SK-N-SH treated with all-trans-retinoic acid at 6 μM for 48 hours (cell line): ENCODE measurements around the gene B4GALT2.

Experiments used
- ATAC-seq: fragments of 200-7000 bp; cut with Tn5 transposase; 3 replicates; pipeline ENCODE4 v1.9.1; 2020; ENCODE audit warnings: mild to moderate bottlenecking, moderate library complexity
- ARNTL ChIP-seq: fragments of 450-650 bp; formaldehyde crosslinking; IDR thresholded peaks from 2 replicates; pipeline ENCODE4 v1.5.0; 2020; ENCODE audit warnings: low read depth, mild to moderate bottlenecking, moderate library complexity, borderline replicate concordance
- BACH2 ChIP-seq: fragments of 250-450 bp; sonication (Bioruptor Pico); IDR thresholded peaks from 2 replicates; pipeline ENCODE4 v1.9.0; 2021; ENCODE audit warnings: mild to moderate bottlenecking, borderline replicate concordance
- CSDC2 ChIP-seq: fragments of 250-450 bp; sonication (Bioruptor Pico); IDR thresholded peaks from 2 replicates; pipeline ENCODE4 v1.5.0; 2020; ENCODE audit warnings: mild to moderate bottlenecking, moderate library complexity
- ESRRG ChIP-seq: fragments of 250-450 bp; sonication (Bioruptor Pico); IDR thresholded peaks from 2 replicates; pipeline ENCODE4 v1.6.1; 2021; ENCODE audit warnings: mild to moderate bottlenecking
- GLIS3 ChIP-seq: fragments of 250-450 bp; sonication (Bioruptor Pico); IDR thresholded peaks from 2 replicates; pipeline ENCODE4 v1.5.0; 2020; ENCODE audit warnings: mild to moderate bottlenecking, moderate library complexity
- ISL1 ChIP-seq: fragments of 250-450 bp; sonication (Bioruptor Pico); IDR thresholded peaks from 2 replicates; pipeline ENCODE4 v2.1.2; 2022; ENCODE audit warnings: mild to moderate bottlenecking, moderate library complexity
- OSR1 ChIP-seq: fragments of 250-450 bp; sonication (Bioruptor Pico); IDR thresholded peaks from 2 replicates; pipeline ENCODE4 v1.8.0; 2022; ENCODE audit warnings: moderate library complexity, mild to moderate bottlenecking, inconsistent platforms
- PPARA ChIP-seq: fragments of 250-450 bp; sonication (Bioruptor Pico); IDR thresholded peaks from 2 replicates; pipeline ENCODE4 v1.5.0; 2020; ENCODE audit warnings: mild to moderate bottlenecking, borderline replicate concordance
- RARB ChIP-seq: fragments of 250-450 bp; sonication (Bioruptor Pico); IDR thresholded peaks from 2 replicates; pipeline ENCODE4 v1.8.0; 2021; ENCODE audit warnings: mild to moderate bottlenecking, moderate library complexity
- TCF4 ChIP-seq: fragments of 250-450 bp; sonication (Bioruptor Pico); IDR thresholded peaks from 2 replicates; pipeline ENCODE4 v1.8.0; 2021; ENCODE audit warnings: mild to moderate bottlenecking, moderate library complexity, borderline replicate concordance
- TOX ChIP-seq: fragments of 250-450 bp; sonication (Bioruptor Pico); IDR thresholded peaks from 2 replicates; pipeline ENCODE4 v1.8.0; 2021; ENCODE audit warnings: mild to moderate bottlenecking, moderate library complexity, borderline replicate concordance
- ZC3H10 ChIP-seq: fragments of 250-450 bp; sonication (Bioruptor Pico); IDR thresholded peaks from 2 replicates; pipeline ENCODE4 v1.5.1; 2021; ENCODE audit warnings: mild to moderate bottlenecking, moderate library complexity
- ZNF565 ChIP-seq: fragments of 450-650 bp; formaldehyde crosslinking; conservative IDR thresholded peaks from 2 replicates; pipeline ENCODE4 v1.5.0; 2020; ENCODE audit warnings: low read depth, mild to moderate bottlenecking, moderate library complexity
- ZNF70 ChIP-seq: fragments of 450-650 bp; formaldehyde crosslinking; IDR thresholded peaks from 2 replicates; pipeline ENCODE4 v1.5.0; 2020; ENCODE audit warnings: mild to moderate bottlenecking, moderate library complexity
- ZNF8 ChIP-seq: fragments of 450-650 bp; formaldehyde crosslinking; IDR thresholded peaks from 2 replicates; pipeline ENCODE4 v1.5.0; 2020; ENCODE audit warnings: mild to moderate bottlenecking, moderate library complexity
- TF ChIP-seq, protein P1 (sequence below): fragments of 250-450 bp; sonication (Bioruptor Pico); IDR thresholded peaks from 2 replicates; pipeline ENCODE4 v1.5.1; 2020; ENCODE audit warnings: low read depth, mild to moderate bottlenecking, moderate library complexity
- TF ChIP-seq, protein P2 (sequence below): fragments of 250-450 bp; sonication (Bioruptor Pico); IDR thresholded peaks from 2 replicates; pipeline ENCODE4 v1.8.0; 2020; ENCODE audit warnings: mild to moderate bottlenecking, moderate library complexity, borderline replicate concordance
- TF ChIP-seq, protein P3 (sequence below): fragments of 250-450 bp; sonication (Bioruptor Pico); IDR thresholded peaks from 2 replicates; pipeline ENCODE4 v1.5.1; 2021; ENCODE audit warnings: mild to moderate bottlenecking, moderate library complexity
- TF ChIP-seq, protein P4 (sequence below): fragments of 250-450 bp; sonication (Bioruptor Pico); IDR thresholded peaks from 2 replicates; pipeline ENCODE4 v1.5.0; 2020; ENCODE audit warnings: mild to moderate bottlenecking, moderate library complexity
- TF ChIP-seq, protein P5 (sequence below): fragments of 250-450 bp; sonication (Bioruptor Pico); IDR thresholded peaks from 2 replicates; pipeline ENCODE4 v1.8.0; 2021; ENCODE audit warnings: low read depth, mild to moderate bottlenecking, moderate library complexity, borderline replicate concordance

The B4GALT2 gene

DNA sequence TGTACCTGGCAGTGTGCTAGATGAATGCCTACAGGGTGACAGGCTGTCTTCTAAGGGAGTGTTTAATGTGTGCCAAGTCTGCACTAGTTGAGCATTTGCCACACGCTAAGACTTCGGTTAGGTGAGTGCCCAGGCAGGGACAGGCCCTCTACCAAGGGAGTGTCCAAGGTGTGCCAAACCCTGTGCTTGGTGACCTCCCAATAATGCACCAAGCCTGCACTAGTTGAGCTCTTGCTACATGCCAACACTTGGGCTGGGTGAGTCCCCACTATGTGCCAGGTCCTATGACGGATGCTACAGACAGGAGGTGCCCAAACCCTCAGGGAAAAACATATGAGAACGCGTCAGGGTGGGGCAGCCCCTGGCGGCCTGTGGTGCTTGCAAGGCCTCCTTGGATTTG lies 41.5 kb downstream of the B4GALT2 start (continued):
- TF ChIP-seq TCF4 (CRISPR knock-in tag) (no peak), OSR1 (CRISPR knock-in tag) (no peak), ZNF565 (no peak), ISL1 (CRISPR knock-in tag) (no peak)

DNA sequence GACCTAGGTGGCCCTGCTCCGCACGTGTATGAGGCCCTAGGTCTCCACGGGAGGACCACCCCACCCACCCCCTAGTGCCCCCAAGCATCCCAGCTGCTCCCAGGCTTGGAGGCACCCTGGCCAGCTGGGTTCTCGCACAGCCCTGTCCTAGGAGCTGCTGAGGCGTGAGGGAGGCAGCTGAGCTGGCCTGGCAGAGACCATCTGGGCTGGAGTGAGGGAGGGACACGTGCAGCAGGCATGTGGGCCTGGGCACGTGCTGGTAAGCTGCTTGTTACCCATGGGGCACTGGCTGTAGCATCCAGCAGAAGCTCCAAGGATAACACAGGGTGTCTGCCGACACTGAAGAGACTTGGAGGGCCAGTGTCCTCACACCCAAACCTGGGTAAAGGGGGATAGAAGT lies 42.1 kb downstream of the B4GALT2 start:
- no peak for ATAC-seq
- no peak for TF ChIP-seq TOX
- no peak for TF ChIP-seq BACH2 (CRISPR knock-in tag)
- TF ChIP-seq, protein P1, sequence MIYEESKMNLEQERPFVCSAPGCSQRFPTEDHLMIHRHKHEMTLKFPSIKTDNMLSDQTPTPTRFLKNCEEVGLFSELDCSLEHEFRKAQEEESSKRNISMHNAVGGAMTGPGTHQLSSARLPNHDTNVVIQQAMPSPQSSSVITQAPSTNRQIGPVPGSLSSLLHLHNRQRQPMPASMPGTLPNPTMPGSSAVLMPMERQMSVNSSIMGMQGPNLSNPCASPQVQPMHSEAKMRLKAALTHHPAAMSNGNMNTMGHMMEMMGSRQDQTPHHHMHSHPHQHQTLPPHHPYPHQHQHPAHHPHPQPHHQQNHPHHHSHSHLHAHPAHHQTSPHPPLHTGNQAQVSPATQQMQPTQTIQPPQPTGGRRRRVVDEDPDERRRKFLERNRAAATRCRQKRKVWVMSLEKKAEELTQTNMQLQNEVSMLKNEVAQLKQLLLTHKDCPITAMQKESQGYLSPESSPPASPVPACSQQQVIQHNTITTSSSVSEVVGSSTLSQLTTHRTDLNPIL (CRISPR knock-in tag) = no peak
- TF ChIP-seq GLIS3 (CRISPR knock-in tag) = no peak
- TF ChIP-seq, protein P2, sequence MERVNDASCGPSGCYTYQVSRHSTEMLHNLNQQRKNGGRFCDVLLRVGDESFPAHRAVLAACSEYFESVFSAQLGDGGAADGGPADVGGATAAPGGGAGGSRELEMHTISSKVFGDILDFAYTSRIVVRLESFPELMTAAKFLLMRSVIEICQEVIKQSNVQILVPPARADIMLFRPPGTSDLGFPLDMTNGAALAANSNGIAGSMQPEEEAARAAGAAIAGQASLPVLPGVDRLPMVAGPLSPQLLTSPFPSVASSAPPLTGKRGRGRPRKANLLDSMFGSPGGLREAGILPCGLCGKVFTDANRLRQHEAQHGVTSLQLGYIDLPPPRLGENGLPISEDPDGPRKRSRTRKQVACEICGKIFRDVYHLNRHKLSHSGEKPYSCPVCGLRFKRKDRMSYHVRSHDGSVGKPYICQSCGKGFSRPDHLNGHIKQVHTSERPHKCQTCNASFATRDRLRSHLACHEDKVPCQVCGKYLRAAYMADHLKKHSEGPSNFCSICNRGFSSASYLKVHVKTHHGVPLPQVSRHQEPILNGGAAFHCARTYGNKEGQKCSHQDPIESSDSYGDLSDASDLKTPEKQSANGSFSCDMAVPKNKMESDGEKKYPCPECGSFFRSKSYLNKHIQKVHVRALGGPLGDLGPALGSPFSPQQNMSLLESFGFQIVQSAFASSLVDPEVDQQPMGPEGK (CRISPR knock-in tag) = no peak
- TF ChIP-seq, protein P3, sequence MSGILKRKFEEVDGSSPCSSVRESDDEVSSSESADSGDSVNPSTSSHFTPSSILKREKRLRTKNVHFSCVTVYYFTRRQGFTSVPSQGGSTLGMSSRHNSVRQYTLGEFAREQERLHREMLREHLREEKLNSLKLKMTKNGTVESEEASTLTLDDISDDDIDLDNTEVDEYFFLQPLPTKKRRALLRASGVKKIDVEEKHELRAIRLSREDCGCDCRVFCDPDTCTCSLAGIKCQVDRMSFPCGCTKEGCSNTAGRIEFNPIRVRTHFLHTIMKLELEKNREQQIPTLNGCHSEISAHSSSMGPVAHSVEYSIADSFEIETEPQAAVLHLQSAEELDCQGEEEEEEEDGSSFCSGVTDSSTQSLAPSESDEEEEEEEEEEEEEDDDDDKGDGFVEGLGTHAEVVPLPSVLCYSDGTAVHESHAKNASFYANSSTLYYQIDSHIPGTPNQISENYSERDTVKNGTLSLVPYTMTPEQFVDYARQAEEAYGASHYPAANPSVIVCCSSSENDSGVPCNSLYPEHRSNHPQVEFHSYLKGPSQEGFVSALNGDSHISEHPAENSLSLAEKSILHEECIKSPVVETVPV (CRISPR knock-in tag) = no peak
- no peak for TF ChIP-seq ZNF565
- TF ChIP-seq ESRRG (CRISPR knock-in tag) = no peak
- no peak for TF ChIP-seq RARB (CRISPR knock-in tag)
- TF ChIP-seq, all 23 proteins: peak for 0

DNA sequence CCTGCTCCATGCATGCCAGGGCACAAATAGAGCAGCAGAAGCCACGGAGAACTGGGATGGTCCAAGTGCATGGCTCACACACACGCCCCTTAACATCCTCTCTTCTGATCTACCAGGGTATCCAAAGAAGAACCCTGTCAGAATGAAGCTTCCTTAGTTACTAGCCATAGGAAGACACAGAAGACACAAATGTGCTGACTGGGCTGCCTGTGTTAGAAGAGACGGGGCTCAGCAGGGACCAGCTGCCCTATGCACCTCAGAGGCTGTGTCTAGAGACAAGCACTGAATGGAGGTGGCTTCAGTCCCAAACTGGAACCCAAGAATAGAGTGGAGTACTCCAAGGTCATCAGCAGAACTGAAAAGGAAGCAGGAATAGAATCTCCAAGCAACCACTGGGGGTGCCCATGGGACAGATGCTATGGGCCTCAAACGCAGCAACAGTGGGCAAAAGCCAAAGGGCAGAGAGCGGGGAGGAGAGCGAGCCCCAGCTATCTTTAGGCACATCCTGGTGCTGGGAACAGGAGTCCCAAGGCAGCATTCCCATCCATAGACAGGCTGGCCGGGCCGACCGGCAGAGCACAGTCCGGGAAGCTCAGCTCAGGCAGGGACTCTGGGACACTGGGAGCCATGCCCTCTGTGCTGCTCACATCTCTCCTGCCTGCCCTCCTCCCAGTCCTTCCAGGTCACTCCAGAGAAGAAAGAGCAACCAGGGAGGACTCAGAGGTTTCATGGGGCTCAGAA lies 42.7 kb downstream of the B4GALT2 start:
- no peak for ATAC-seq
- TF ChIP-seq TCF4 (CRISPR knock-in tag) (no peak), BACH2 (CRISPR knock-in tag) (no peak), OSR1 (CRISPR knock-in tag) (no peak), ZNF8 (no peak), ARNTL (CRISPR knock-in tag) (no peak), PPARA (CRISPR knock-in tag) (no peak), CSDC2 (CRISPR knock-in tag) (no peak), TOX (no peak), ISL1 (CRISPR knock-in tag) (no peak), ZNF565 (no peak), ZC3H10 (CRISPR knock-in tag) (no peak), ZNF70 (CRISPR knock-in tag) (no peak), GLIS3 (CRISPR knock-in tag) (no peak)
- TF ChIP-seq, protein P2 (CRISPR knock-in tag) = no peak
- TF ChIP-seq, protein P4, sequence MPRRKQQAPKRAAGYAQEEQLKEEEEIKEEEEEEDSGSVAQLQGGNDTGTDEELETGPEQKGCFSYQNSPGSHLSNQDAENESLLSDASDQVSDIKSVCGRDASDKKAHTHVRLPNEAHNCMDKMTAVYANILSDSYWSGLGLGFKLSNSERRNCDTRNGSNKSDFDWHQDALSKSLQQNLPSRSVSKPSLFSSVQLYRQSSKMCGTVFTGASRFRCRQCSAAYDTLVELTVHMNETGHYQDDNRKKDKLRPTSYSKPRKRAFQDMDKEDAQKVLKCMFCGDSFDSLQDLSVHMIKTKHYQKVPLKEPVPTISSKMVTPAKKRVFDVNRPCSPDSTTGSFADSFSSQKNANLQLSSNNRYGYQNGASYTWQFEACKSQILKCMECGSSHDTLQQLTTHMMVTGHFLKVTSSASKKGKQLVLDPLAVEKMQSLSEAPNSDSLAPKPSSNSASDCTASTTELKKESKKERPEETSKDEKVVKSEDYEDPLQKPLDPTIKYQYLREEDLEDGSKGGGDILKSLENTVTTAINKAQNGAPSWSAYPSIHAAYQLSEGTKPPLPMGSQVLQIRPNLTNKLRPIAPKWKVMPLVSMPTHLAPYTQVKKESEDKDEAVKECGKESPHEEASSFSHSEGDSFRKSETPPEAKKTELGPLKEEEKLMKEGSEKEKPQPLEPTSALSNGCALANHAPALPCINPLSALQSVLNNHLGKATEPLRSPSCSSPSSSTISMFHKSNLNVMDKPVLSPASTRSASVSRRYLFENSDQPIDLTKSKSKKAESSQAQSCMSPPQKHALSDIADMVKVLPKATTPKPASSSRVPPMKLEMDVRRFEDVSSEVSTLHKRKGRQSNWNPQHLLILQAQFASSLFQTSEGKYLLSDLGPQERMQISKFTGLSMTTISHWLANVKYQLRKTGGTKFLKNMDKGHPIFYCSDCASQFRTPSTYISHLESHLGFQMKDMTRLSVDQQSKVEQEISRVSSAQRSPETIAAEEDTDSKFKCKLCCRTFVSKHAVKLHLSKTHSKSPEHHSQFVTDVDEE = no peak
- TF ChIP-seq, protein P5, sequence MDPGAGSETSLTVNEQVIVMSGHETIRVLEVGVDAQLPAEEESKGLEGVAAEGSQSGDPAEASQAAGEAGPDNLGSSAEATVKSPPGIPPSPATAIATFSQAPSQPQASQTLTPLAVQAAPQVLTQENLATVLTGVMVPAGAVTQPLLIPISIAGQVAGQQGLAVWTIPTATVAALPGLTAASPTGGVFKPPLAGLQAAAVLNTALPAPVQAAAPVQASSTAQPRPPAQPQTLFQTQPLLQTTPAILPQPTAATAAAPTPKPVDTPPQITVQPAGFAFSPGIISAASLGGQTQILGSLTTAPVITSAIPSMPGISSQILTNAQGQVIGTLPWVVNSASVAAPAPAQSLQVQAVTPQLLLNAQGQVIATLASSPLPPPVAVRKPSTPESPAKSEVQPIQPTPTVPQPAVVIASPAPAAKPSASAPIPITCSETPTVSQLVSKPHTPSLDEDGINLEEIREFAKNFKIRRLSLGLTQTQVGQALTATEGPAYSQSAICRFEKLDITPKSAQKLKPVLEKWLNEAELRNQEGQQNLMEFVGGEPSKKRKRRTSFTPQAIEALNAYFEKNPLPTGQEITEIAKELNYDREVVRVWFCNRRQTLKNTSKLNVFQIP (CRISPR knock-in tag) = no peak
- TF ChIP-seq, protein P3 (CRISPR knock-in tag) = no peak
